GM12872 (cell line): ENCODE results near the gene MVD.

Experiments
- CTCF ChIP-seq: IDR thresholded peaks from 3 replicates; pipeline ENCODE4 v1.5.1; 2011; ENCODE audit warnings: low read depth, mild to moderate bottlenecking, low read length, moderate library complexity; ENCODE audit not compliant: insufficient read depth

Gene MVD

GRCh38 chr16:88705801-88706228 is 42.9 kb upstream of the MVD start:
- TF ChIP-seq CTCF = no peak

- TF ChIP-seq CTCF = no peak
Observed at GRCh38 chr16:88705076-88705684, 42.3 kb upstream of the MVD start.

- TF ChIP-seq CTCF = no peak
Observed at GRCh38 chr16:88703486-88704309, 40.8 kb upstream of the MVD start.

- no peak for TF ChIP-seq CTCF
Observed at GRCh38 chr16:88702371-88703210, 39.7 kb upstream of the MVD start.

- no peak for TF ChIP-seq CTCF
Observed at GRCh38 chr16:88701581-88702370, 38.9 kb upstream of the MVD start.

- no peak for TF ChIP-seq CTCF
Observed at GRCh38 chr16:88700636-88701482, 38.0 kb upstream of the MVD start.
